ENCODE results near the gene GNAO1. TPM values are rescaled to one million over a fixed set of nuclear protein-coding genes. Genes with fewer than 3 reads are reported as not detected.

The GNAO1 gene
- total RNA-seq, 1 donor from 2014 or later = 14.6 TPM

DNA sequence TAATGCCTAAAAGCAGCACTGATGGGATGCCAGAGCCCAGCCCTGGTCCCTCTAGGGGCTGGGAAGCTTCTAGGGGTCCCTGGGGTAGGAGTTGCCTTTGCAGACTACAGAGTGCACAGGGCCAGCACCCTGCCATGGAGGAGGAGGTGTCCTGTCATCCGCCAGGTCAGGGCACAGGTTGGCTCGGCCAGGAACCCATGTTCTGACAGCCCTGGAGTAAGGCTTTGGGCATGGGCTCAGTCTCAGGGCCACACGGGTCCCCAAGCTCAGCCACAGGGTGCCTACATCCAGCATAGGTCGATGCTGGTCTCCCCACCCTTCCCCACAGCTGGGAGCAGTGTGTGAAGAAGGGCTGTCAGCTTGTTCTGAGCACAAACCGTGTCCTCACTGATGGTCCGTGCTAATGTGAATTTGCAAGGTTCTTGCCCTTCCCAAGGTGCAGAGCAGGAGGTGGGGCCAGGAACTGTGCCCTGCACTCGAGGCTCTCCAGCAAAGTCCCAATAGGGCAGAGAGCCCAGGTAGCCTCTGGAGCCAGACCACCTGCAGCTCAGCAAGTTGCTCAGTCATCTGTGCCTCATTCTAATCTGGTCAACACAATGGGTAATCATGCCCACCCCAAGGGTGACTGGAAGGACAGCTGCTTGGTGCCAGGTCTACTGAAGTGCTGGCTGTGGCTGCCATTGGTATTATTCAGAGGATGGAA, 161.2 kb downstream of the GNAO1 start:
- TF ChIP-seq, protein P1, sequence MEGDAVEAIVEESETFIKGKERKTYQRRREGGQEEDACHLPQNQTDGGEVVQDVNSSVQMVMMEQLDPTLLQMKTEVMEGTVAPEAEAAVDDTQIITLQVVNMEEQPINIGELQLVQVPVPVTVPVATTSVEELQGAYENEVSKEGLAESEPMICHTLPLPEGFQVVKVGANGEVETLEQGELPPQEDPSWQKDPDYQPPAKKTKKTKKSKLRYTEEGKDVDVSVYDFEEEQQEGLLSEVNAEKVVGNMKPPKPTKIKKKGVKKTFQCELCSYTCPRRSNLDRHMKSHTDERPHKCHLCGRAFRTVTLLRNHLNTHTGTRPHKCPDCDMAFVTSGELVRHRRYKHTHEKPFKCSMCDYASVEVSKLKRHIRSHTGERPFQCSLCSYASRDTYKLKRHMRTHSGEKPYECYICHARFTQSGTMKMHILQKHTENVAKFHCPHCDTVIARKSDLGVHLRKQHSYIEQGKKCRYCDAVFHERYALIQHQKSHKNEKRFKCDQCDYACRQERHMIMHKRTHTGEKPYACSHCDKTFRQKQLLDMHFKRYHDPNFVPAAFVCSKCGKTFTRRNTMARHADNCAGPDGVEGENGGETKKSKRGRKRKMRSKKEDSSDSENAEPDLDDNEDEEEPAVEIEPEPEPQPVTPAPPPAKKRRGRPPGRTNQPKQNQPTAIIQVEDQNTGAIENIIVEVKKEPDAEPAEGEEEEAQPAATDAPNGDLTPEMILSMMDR (IDR thresholded peaks at IDR 0.05; ENCODE audit: unreplicated experiment) = no peak
- H3K36me3 Mint-ChIP-seq (ENCODE audit: insufficient read depth) = no peaks in the 10 kb centered on the region
- H3K27ac Mint-ChIP-seq = no peak overlapping the region
- peaks cover 7% of the 10 kb centered on the region for H3K27me3 Mint-ChIP-seq
- H3K9me3 Mint-ChIP-seq (ENCODE audit: low read depth) = no peaks in the 10 kb centered on the region
- no peak overlapping the region for H3K4me3 Mint-ChIP-seq (ENCODE audit: low read depth)
- H3K4me1 Mint-ChIP-seq (ENCODE audit: low read depth) = peaks cover 11% of the 10 kb centered on the region
- no peak for DNase-seq (ENCODE audit: low spot score, unreplicated experiment)

DNA sequence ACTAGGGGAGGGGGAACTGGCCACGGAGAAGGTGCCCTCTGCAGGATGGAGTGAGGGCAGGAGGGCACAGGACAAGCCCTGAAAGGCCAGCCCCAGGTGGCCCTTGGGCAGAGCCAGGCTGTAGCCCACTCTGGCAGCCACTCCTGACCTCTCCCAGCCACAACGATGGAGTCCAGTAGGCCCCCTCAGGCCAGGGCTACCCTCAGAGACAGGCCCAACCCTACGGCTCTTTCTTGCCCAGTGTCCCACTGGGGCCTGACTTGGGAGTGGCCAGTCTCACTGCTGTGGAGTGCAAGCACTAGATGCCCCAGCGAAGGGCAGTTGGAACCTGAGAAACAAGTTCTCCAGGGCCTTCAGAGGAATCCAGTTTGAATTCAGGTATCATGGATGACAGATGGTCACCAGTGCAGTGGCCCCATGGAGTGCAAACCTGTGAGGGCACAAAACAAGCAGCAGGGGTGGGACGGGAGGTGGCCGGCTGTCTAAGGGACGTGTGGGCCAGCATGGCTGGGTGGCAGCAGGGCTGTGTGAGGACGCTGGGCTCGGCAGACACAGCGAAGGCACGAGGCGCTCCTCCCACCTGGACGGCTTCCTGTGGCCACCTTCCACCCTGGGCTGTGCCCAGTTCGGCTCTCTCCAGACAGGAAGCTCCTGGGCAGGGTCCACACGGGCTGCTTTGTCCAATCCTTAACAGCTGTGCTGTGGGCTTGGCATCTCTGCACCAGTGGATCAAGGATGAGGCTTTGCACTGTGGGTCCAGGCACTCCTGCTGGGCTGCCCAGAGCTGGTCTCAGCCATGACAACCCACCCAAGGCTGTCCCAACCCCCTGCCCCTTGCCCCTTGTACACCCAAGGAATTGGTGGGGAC, 162.0 kb downstream of the GNAO1 start:
- TF ChIP-seq, protein P1 (IDR thresholded peaks at IDR 0.05; ENCODE audit: unreplicated experiment) = no peak
- H3K9me3 Mint-ChIP-seq (ENCODE audit: low read depth) = no peaks in the 10 kb centered on the region
- H3K4me1 Mint-ChIP-seq (ENCODE audit: low read depth) = peaks cover 12% of the 10 kb centered on the region
- no peak overlapping the region for H3K27ac Mint-ChIP-seq
- no peak overlapping the region for H3K4me3 Mint-ChIP-seq (ENCODE audit: low read depth)
- peaks cover 7% of the 10 kb centered on the region for H3K27me3 Mint-ChIP-seq
- peak; percentile 6 for DNase-seq (ENCODE audit: low spot score, unreplicated experiment)
- no peaks in the 10 kb centered on the region for H3K36me3 Mint-ChIP-seq (ENCODE audit: insufficient read depth)

DNA sequence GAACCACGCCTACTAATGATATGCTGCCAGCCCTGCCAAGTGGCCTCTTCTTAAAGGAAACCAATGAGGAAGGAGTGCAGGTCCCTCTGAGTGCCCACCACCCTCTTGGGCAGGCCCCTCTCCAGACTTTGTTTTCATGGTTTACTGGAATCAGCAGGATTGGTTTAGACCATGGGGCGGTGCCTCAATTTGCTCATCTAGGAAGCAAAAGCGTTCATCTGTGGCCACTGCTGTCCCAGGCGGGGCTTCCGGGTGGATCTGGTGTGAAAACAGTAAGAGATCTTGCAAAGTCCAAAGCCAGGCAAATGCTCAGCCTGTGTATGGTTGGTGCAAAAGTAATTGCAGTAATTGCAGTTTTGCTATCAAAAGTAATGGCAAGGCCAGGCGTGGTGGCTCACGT, 162.7 kb downstream of the GNAO1 start:
- H3K9me3 Mint-ChIP-seq (ENCODE audit: low read depth) = no peaks in the 10 kb centered on the region
- no peaks in the 10 kb centered on the region for H3K36me3 Mint-ChIP-seq (ENCODE audit: insufficient read depth)
- no peak for DNase-seq (ENCODE audit: low spot score, unreplicated experiment)
- TF ChIP-seq, protein P1 (IDR thresholded peaks at IDR 0.05; ENCODE audit: unreplicated experiment) = no peak
- no peak overlapping the region for H3K27ac Mint-ChIP-seq
- H3K4me3 Mint-ChIP-seq (ENCODE audit: low read depth) = no peak overlapping the region
- peaks cover 12% of the 10 kb centered on the region for H3K4me1 Mint-ChIP-seq (ENCODE audit: low read depth)
- peaks cover 7% of the 10 kb centered on the region for H3K27me3 Mint-ChIP-seq

DNA sequence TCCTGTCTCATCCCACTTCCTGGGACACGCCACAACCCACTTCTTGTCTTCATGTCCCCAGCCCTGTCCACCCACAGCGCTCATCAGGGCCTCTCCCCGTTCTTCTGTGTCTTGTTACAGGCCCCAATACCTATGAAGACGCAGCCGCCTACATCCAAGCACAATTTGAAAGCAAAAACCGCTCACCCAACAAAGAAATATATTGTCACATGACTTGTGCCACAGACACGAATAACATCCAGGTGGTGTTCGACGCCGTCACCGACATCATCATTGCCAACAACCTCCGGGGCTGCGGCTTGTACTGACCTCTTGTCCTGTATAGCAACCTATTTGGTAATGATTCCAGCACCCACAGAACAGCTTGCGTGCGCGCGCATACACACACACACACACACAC, 163.5 kb downstream of the GNAO1 start:
- Mint-ChIP-seq H3K36me3 (ENCODE audit: insufficient read depth) (no peaks in the 10 kb centered on the region), H3K27me3 (peaks cover 4% of the 10 kb centered on the region), H3K27ac (no peak overlapping the region), H3K4me1 (ENCODE audit: low read depth) (peaks cover 12% of the 10 kb centered on the region), H3K4me3 (ENCODE audit: low read depth) (no peak overlapping the region), H3K9me3 (ENCODE audit: low read depth) (no peaks in the 10 kb centered on the region)
- DNase-seq (ENCODE audit: low spot score, unreplicated experiment) = no peak
- TF ChIP-seq, protein P1 (IDR thresholded peaks at IDR 0.05; ENCODE audit: unreplicated experiment) = no peak

DNA sequence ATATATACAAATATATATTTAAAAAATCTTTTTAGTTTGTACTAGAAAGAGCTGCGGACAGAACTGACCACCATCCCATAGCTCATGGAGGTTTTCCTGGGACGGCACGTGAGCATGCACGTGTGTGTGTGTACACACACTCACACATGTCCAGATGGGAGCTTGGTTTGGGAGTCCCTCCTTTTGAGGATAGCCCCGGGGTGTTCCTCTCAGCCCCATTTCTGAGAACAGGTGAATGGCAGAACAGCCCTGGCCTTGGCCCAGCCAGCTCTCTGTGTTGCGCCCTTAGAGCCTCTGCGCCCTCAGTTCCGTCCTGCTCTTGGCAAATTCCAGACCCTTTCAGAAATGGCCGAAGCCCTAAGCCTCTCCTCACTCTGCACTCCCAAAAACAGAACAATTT, 163.9 kb downstream of the GNAO1 start:
- DNase-seq (ENCODE audit: low spot score, unreplicated experiment) = no peak
- Mint-ChIP-seq H3K4me3 (ENCODE audit: low read depth) (no peak overlapping the region), H3K4me1 (ENCODE audit: low read depth) (peaks cover 12% of the 10 kb centered on the region), H3K27ac (no peak overlapping the region), H3K9me3 (ENCODE audit: low read depth) (no peaks in the 10 kb centered on the region), H3K36me3 (ENCODE audit: insufficient read depth) (no peaks in the 10 kb centered on the region), H3K27me3 (peaks cover 4% of the 10 kb centered on the region)
- TF ChIP-seq, protein P1 (IDR thresholded peaks at IDR 0.05; ENCODE audit: unreplicated experiment) = no peak

Measured in progenitor cell of endocrine pancreas (in vitro differentiated cells).